WERI-Rb-1 (cell line): ENCODE measurements around the gene NGEF.

Source experiments
- DNase-seq: peaks from one replicate; pipeline ENCODE4 v3.0.0-alpha.2; 2020
- H3K27ac ChIP-seq: fragments of 250-450 bp; sonication (Bioruptor Pico); 2 replicates; pipeline ENCODE4 v1.5.1; 2020; ENCODE audit warnings: mild to moderate bottlenecking, moderate library complexity
- H3K27me3 ChIP-seq: fragments of 250-450 bp; sonication (Bioruptor Pico); 2 replicates; pipeline ENCODE4 v1.5.1; 2021; ENCODE audit warnings: mild to moderate bottlenecking, low read depth, moderate library complexity; ENCODE audit not compliant: insufficient read depth, severe bottlenecking
- H3K36me3 ChIP-seq: fragments of 250-450 bp; sonication (Bioruptor Pico); 2 replicates; pipeline ENCODE4 v1.5.1; 2020; ENCODE audit warnings: mild to moderate bottlenecking, moderate library complexity
- H3K4me3 ChIP-seq: 2 replicates; pipeline ENCODE4 v1.5.1; 2011; ENCODE audit warnings: low read depth, mild to moderate bottlenecking, control low read depth, low read length
- H3K9me3 ChIP-seq: fragments of 250-450 bp; sonication (Bioruptor Pico); 2 replicates; pipeline ENCODE4 v1.5.1; 2021; ENCODE audit warnings: mild to moderate bottlenecking, moderate library complexity; ENCODE audit not compliant: severe bottlenecking
- TF ChIP-seq, protein P1 (sequence below): IDR thresholded peaks from 2 replicates; pipeline ENCODE4 v1.5.1; 2011; ENCODE audit warnings: low read depth, mild to moderate bottlenecking, control low read depth, inconsistent platforms, low read length

The NGEF gene

DNA sequence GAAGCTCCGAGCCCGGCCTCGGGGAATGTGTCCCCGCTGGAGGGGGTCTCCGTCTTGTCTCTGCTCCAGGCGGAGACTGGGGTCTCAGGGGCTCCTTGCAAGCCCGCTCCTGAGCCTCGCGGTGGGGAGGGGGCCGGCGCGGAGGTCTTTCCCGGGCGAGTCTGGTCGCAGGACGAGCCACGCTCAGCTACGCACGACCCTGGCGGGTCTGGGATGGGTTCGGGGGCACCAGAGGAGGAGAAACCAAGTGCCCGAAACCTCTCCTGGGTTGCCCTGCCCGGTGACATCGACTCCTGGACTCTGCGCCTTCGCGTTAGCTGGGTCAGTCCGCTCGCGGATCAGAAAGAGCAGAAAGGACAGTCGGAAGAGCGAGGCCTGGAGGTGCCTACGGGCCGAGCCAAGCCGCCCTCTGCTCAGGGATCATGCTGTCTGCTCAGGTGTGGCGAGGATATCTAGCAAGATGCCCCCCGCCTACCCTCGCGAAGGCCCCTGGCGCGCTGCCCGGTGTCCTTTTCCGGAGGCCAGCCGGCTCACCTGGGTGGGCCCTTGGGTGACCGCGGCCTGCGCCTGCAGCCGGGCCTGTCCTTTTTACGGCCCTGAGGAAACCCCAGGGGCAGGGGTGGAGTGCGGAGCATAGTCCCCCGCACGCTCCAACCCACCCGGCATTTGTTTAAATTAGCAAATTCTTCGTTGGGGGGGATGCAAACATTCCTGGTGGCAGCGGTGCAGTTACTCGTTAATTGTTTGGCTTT lies 84.3 kb downstream of the NGEF start:
- no peak overlapping the region for H3K27ac ChIP-seq
- H3K4me3 ChIP-seq: no peak overlapping the region; the same call in 1 of the 2 replicates
- TF ChIP-seq, protein P1, sequence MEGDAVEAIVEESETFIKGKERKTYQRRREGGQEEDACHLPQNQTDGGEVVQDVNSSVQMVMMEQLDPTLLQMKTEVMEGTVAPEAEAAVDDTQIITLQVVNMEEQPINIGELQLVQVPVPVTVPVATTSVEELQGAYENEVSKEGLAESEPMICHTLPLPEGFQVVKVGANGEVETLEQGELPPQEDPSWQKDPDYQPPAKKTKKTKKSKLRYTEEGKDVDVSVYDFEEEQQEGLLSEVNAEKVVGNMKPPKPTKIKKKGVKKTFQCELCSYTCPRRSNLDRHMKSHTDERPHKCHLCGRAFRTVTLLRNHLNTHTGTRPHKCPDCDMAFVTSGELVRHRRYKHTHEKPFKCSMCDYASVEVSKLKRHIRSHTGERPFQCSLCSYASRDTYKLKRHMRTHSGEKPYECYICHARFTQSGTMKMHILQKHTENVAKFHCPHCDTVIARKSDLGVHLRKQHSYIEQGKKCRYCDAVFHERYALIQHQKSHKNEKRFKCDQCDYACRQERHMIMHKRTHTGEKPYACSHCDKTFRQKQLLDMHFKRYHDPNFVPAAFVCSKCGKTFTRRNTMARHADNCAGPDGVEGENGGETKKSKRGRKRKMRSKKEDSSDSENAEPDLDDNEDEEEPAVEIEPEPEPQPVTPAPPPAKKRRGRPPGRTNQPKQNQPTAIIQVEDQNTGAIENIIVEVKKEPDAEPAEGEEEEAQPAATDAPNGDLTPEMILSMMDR: no peak
- peaks cover 3% of the 10 kb centered on the region for H3K9me3 ChIP-seq
- DNase-seq: no peak
- H3K27me3 ChIP-seq: peaks cover 14% of the 10 kb centered on the region
- H3K36me3 ChIP-seq: no peaks in the 10 kb centered on the region

DNA sequence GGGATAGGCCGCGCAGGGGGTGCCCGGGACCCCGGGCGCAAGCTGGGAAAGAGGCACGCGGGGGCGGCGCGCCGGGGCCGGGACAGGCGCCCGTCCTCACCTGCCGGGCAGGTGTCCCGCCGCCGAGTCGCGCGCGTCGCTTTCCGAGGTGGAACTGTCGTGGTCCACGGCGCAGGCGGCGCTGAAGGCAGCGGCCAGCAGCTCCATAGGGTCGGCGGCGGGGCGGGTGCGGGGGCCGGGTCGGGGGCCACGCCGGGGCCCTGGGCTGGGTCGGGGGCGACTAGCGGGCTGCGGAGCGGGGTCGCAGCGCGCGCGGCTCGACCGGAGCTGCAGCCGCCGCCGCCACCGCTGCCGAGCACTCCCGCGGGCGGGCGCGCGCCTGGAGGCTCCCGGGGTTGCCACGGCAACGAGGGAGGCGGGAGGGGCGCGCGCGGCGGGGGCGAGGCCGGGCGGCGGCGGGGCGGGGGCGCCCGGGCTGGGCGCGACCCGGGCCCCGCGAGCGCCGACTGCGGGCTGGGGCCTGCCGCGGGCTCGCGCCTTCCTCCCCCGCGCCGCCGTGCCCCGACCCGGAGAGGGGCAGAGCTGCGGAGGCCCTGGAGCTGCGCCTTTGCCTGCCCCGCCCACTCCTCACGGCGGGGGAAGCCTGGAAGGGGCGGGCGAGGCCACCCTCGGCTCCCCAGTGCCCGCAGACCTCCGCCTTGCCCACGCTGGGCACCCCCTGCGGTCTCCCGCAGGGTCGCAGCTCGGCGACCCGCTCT lies 85.1 kb downstream of the NGEF start:
- no peak for DNase-seq
- H3K36me3 ChIP-seq: no peaks in the 10 kb centered on the region
- H3K4me3 ChIP-seq: peak overlapping the region; percentile 44
- H3K9me3 ChIP-seq: peaks cover 3% of the 10 kb centered on the region
- H3K27me3 ChIP-seq: peaks cover 14% of the 10 kb centered on the region
- H3K27ac ChIP-seq: no peak overlapping the region
- TF ChIP-seq, protein P1: no peak

DNA sequence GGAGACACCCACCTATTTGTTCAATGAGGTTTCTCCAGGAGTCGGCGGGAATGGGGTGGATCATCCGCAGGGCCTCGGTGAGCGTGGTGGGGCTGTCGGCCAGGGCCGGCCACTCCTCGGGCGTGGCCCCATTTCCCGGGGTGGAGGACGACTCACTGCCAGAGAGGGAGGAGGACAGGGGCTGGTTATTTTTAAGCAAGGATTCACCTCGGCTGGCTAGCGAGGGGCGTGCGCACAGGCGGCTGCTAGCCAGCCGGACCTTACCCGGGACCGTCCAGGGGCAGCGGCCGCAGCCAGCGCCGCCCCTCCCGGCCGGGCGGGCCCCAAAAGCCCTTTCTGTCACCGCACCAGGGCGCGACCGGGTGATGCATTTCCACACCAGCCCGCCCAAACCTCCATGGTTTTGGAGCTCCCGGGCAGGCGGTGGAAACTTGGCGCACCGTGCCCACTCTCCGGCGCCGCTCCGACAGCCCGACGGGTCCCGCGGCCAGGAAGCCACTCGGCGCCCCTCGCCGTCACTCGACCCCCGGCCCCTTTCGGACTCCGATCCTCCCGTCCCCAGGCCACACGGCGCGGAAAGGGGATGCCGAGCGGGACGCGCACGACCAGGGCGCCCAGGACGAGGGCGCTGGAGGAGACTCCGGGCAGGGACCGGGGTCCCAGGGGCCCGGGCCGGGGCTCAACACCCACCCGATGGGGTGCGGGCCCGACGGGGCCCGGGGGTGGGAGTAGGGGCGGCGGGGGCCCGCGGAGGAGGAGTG lies 85.8 kb downstream of the NGEF start:
- H3K9me3 ChIP-seq: peaks cover 3% of the 10 kb centered on the region
- H3K4me3 ChIP-seq: peak overlapping the region; percentile 44
- TF ChIP-seq, protein P1: no peak
- no peak overlapping the region for H3K27ac ChIP-seq
- no peaks in the 10 kb centered on the region for H3K36me3 ChIP-seq
- DNase-seq: no peak
- peaks cover 14% of the 10 kb centered on the region for H3K27me3 ChIP-seq

DNA sequence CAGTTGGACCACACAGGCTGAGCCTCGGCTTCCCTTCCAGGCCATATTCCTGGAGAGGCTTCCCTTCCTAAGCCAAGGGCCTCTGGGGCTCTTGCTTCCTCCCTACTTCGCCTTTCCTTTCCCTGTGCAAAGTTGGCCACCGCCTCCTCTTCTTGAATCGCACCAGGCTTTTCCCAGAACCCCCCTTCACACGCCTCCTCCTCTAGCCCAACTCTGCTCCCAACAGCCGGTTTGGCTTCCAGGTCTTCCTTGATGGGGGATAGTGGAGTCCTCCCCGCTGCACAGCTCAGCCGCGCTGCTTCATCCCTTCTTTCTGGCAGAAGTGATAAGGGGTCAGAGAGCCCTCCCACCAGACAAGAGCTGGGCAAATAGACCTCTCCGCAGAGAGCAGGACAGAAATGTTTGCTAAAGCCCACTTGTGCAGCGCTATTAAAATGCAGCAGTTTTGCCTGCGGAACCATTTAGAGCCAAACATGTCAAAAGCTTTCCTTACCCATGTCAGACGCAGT lies 86.6 kb downstream of the NGEF start:
- Histone ChIP-seq H3K27ac (no peak overlapping the region), H3K36me3 (no peaks in the 10 kb centered on the region), H3K4me3 (no peak overlapping the region), H3K27me3 (peaks cover 14% of the 10 kb centered on the region), H3K9me3 (peaks cover 3% of the 10 kb centered on the region)
- TF ChIP-seq, protein P1: no peak
- no peak for DNase-seq

DNA sequence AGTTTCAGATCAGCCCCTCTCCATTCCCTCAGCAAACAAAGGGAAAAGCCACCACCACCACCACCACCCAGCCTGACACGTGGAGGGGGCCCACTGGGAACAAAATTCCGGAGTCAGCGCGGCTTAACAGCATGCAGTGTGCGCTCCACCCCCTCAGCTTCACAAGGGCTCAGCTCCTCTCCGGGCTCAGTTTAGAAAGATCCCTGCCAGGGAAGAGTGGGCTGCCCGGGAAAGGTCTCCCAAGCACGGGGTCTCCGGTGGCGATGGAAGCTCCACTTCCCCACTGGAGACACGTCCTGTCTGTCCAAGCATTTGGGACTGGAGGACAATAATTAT lies 87.3 kb downstream of the NGEF start:
- no peak overlapping the region for H3K27ac ChIP-seq
- H3K9me3 ChIP-seq: peaks cover 3% of the 10 kb centered on the region
- H3K36me3 ChIP-seq: no peaks in the 10 kb centered on the region
- H3K4me3 ChIP-seq: no peak overlapping the region
- TF ChIP-seq, protein P1: no peak
- DNase-seq: no peak
- peaks cover 14% of the 10 kb centered on the region for H3K27me3 ChIP-seq
